Measurements from ENCODE around the gene FUT1. TPM values are rescaled to one million over a fixed set of nuclear protein-coding genes. Genes with fewer than 3 reads are reported as not detected.
A peak's percentile ranks its signal among the peaks of the same experiment; 100 is the strongest.
"Not testable (repeated sequence)": the region's sequence is repeated elsewhere in the genome, so short reads cannot be mapped to it uniquely, and the experiment has no call there.

Gene FUT1
- total RNA-seq, 1 experiment from 2014 or later = 14.7 TPM

DNA sequence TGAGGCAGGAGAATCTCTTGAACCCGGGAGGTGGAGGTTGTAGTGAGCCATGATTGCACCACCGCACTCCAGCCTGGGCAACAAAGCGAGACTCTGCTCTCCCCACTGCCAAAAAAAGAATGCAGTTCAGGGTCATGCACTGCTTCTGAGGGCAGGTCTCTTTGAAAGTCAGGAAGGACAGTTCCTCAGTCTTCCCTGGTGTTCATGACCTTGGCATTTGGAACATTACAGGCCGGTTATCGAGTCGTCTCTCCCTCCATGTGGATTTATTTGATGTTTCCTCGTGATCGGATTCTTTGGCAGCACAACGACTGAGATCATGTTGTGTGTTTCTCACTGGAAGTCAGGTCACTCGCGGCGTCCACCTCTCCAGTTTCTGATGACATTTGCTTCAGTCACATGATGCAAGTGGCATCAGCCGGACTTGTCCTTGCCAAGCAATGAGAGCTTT lies 20.1 kb upstream of the FUT1 start:
- H3K36me3 Mint-ChIP-seq (ENCODE audit: insufficient read depth, unreplicated experiment) = peaks cover 5% of the 10 kb centered on the region
- intact Hi-C loops (cut with micrococcal nuclease) = no loop called here
- ChIA-PET CTCF (interaction anchor here (0.6 kb wide), 1 partner anchor 8 kb away, joined by 3 read pairs; no protein-coding TSS in a partner anchor), POLR2A (no interaction called here)
- peaks cover 11% of the 10 kb centered on the region for H3K4me1 Mint-ChIP-seq (ENCODE audit: insufficient read depth, unreplicated experiment)
- TF ChIP-seq, protein P1, sequence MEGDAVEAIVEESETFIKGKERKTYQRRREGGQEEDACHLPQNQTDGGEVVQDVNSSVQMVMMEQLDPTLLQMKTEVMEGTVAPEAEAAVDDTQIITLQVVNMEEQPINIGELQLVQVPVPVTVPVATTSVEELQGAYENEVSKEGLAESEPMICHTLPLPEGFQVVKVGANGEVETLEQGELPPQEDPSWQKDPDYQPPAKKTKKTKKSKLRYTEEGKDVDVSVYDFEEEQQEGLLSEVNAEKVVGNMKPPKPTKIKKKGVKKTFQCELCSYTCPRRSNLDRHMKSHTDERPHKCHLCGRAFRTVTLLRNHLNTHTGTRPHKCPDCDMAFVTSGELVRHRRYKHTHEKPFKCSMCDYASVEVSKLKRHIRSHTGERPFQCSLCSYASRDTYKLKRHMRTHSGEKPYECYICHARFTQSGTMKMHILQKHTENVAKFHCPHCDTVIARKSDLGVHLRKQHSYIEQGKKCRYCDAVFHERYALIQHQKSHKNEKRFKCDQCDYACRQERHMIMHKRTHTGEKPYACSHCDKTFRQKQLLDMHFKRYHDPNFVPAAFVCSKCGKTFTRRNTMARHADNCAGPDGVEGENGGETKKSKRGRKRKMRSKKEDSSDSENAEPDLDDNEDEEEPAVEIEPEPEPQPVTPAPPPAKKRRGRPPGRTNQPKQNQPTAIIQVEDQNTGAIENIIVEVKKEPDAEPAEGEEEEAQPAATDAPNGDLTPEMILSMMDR (IDR thresholded peaks at IDR 0.05; ENCODE audit: unreplicated experiment) = no peak
- no peak overlapping the region for H3K27ac Mint-ChIP-seq (ENCODE audit: low read depth, unreplicated experiment)
- no TSS peak for BruUV-seq (replicated peaks)
- H3K27me3 Mint-ChIP-seq (ENCODE audit: insufficient read depth, unreplicated experiment) = peaks cover 9% of the 10 kb centered on the region
- H3K4me3 Mint-ChIP-seq (ENCODE audit: unreplicated experiment) = no peak overlapping the region
- DNase-seq (ENCODE audit: unreplicated experiment) = no peak
- H3K9me3 Mint-ChIP-seq (ENCODE audit: unreplicated experiment) = no peaks in the 10 kb centered on the region

- intact Hi-C loops (cut with micrococcal nuclease) = no loop called here
- peak overlapping the region; percentile 10 for H3K4me3 Mint-ChIP-seq (ENCODE audit: unreplicated experiment)
- peak overlapping the region; percentile 61 for H3K27ac Mint-ChIP-seq (ENCODE audit: low read depth, unreplicated experiment)
- peaks cover 5% of the 10 kb centered on the region for H3K36me3 Mint-ChIP-seq (ENCODE audit: insufficient read depth, unreplicated experiment)
- no TSS peak for BruUV-seq (replicated peaks)
- POLR2A ChIA-PET = interaction anchor here (0.6 to 1.2 kb wide), 3 partner anchors 113 to 152 kb away, joined by 3 to 5 read pairs (median 3); partner anchors contain the start of genes RPL18 and SPHK2
- CTCF ChIA-PET = interaction anchor here (0.6 to 2.8 kb wide), 3 partner anchors 17 to 200 kb away, joined by 3 to 14 read pairs (median 5); no protein-coding TSS in a partner anchor
- H3K27me3 Mint-ChIP-seq (ENCODE audit: insufficient read depth, unreplicated experiment) = peaks cover 9% of the 10 kb centered on the region
- DNase-seq (ENCODE audit: unreplicated experiment) = no peak
- H3K9me3 Mint-ChIP-seq (ENCODE audit: unreplicated experiment) = no peaks in the 10 kb centered on the region
- peaks cover 11% of the 10 kb centered on the region for H3K4me1 Mint-ChIP-seq (ENCODE audit: insufficient read depth, unreplicated experiment)
- TF ChIP-seq, protein P1 (IDR thresholded peaks at IDR 0.05; ENCODE audit: unreplicated experiment) = no peak
Measured at GRCh38 chr19:48770734-48771472, 18.5 kb upstream of the FUT1 start.

- Mint-ChIP-seq H3K27me3 (ENCODE audit: insufficient read depth, unreplicated experiment) (peaks cover 9% of the 10 kb centered on the region), H3K36me3 (ENCODE audit: insufficient read depth, unreplicated experiment) (peaks cover 5% of the 10 kb centered on the region), H3K4me1 (ENCODE audit: insufficient read depth, unreplicated experiment) (peaks cover 11% of the 10 kb centered on the region), H3K27ac (ENCODE audit: low read depth, unreplicated experiment) (peak overlapping the region; percentile 61), H3K9me3 (ENCODE audit: unreplicated experiment) (no peaks in the 10 kb centered on the region), H3K4me3 (ENCODE audit: unreplicated experiment) (peak overlapping the region; percentile 10)
- TF ChIP-seq, protein P1 (IDR thresholded peaks at IDR 0.05; ENCODE audit: unreplicated experiment) = no peak
- BruUV-seq (replicated peaks) = no TSS peak
- POLR2A ChIA-PET = interaction anchor here (0.6 to 1.2 kb wide), 3 partner anchors 112 to 152 kb away, joined by 3 to 5 read pairs (median 3); partner anchors contain the start of genes RPL18 and SPHK2
- intact Hi-C loops (cut with micrococcal nuclease) = no loop called here
- peak; percentile 72 for DNase-seq (ENCODE audit: unreplicated experiment)
- CTCF ChIA-PET = interaction anchor here (0.6 to 2.8 kb wide), 4 partner anchors 18 to 808 kb away, joined by 3 to 14 read pairs (median 4); no protein-coding TSS in a partner anchor
Measured at GRCh38 chr19:48770266-48770665, 17.8 kb upstream of the FUT1 start.

DNA sequence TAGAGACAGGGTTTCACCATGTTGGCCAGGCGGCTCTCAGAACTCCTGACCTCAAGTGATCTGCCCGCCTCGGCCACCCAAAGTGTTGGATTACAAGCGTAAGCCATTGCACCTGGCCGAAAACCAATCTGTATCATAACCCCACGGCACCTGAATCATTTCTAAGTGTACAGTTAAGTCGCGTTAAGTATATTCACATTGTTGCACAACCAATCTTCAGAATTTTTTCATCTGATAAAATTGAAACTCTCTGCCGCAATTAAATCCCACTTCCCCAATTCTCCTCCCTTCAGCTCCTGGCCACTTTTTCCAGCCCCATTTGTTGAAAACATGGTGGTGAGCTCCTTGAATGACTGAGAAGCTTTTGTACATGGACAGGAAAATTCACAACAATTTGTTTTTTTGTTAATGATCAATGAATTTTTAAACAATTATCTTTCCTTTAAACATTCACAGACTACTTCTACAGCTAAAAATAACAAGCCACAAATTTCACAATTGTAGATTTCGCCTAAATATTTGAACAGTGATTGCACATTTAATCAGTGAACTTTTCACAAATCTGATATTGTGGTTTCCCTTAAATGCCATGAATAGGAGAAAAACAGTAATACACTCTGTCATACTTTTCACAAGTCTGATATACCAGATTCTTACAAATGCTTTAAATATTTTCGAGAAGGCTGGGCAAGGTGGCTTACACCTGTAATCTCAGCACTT lies 16.7 kb upstream of the FUT1 start:
- Mint-ChIP-seq H3K27me3 (ENCODE audit: insufficient read depth, unreplicated experiment) (peaks cover 17% of the 10 kb centered on the region), H3K4me3 (ENCODE audit: unreplicated experiment) (no peak overlapping the region), H3K9me3 (ENCODE audit: unreplicated experiment) (no peaks in the 10 kb centered on the region), H3K36me3 (ENCODE audit: insufficient read depth, unreplicated experiment) (peaks cover under 1% of the 10 kb centered on the region), H3K4me1 (ENCODE audit: insufficient read depth, unreplicated experiment) (peaks cover 11% of the 10 kb centered on the region), H3K27ac (ENCODE audit: low read depth, unreplicated experiment) (no peak overlapping the region)
- intact Hi-C loops (cut with micrococcal nuclease) = no loop called here
- no TSS peak for BruUV-seq (replicated peaks)
- TF ChIP-seq, protein P1 (IDR thresholded peaks at IDR 0.05; ENCODE audit: unreplicated experiment) = no peak
- no peak for DNase-seq (ENCODE audit: unreplicated experiment)
- ChIA-PET POLR2A (no interaction called here), CTCF (interaction anchor here (1.1 to 2.8 kb wide), 2 partner anchors 10 to 19 kb away, joined by 3 to 14 read pairs; no protein-coding TSS in a partner anchor)

GRCh38 chr19:48768171-48768753 lies 15.8 kb upstream of the FUT1 start:
- BruUV-seq (replicated peaks); DNase-seq (ENCODE audit: unreplicated experiment); H3K36me3 Mint-ChIP-seq (ENCODE audit: insufficient read depth, unreplicated experiment); intact Hi-C loops (cut with micrococcal nuclease); H3K27ac Mint-ChIP-seq (ENCODE audit: low read depth, unreplicated experiment); H3K4me3 Mint-ChIP-seq (ENCODE audit: unreplicated experiment); POLR2A ChIA-PET; H3K9me3 Mint-ChIP-seq (ENCODE audit: unreplicated experiment): not testable (repeated sequence)
- peaks cover 11% of the 10 kb centered on the region for H3K4me1 Mint-ChIP-seq (ENCODE audit: insufficient read depth, unreplicated experiment)
- H3K27me3 Mint-ChIP-seq (ENCODE audit: insufficient read depth, unreplicated experiment) = peaks cover 18% of the 10 kb centered on the region
- CTCF ChIA-PET = interaction anchor here (0.6 to 1.1 kb wide), 3 partner anchors 9 to 752 kb away, joined by 3 read pairs; no protein-coding TSS in a partner anchor

Data from MCF 10A (cell line).